AG09319 (cell line): ENCODE results near the gene MON2.
A peak's percentile ranks its signal among the peaks of the same experiment; 100 is the strongest.

Experiments
- DNase-seq: peaks from one replicate; pipeline ENCODE4 v3.0.0-alpha.2; 2010; ENCODE audit warnings: low read depth; ENCODE audit errors: extremely low read depth
- TF ChIP-seq, protein P1 (sequence below): IDR thresholded peaks from 2 replicates; pipeline ENCODE4 v1.5.1; 2011; ENCODE audit warnings: low read depth, mild to moderate bottlenecking, inconsistent platforms, low read length, moderate library complexity

Gene MON2

GRCh38 chr12:62533755-62534107 is 67.1 kb downstream of the MON2 start:
- TF ChIP-seq, protein P1, sequence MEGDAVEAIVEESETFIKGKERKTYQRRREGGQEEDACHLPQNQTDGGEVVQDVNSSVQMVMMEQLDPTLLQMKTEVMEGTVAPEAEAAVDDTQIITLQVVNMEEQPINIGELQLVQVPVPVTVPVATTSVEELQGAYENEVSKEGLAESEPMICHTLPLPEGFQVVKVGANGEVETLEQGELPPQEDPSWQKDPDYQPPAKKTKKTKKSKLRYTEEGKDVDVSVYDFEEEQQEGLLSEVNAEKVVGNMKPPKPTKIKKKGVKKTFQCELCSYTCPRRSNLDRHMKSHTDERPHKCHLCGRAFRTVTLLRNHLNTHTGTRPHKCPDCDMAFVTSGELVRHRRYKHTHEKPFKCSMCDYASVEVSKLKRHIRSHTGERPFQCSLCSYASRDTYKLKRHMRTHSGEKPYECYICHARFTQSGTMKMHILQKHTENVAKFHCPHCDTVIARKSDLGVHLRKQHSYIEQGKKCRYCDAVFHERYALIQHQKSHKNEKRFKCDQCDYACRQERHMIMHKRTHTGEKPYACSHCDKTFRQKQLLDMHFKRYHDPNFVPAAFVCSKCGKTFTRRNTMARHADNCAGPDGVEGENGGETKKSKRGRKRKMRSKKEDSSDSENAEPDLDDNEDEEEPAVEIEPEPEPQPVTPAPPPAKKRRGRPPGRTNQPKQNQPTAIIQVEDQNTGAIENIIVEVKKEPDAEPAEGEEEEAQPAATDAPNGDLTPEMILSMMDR: no peak
- no peak for DNase-seq

DNA sequence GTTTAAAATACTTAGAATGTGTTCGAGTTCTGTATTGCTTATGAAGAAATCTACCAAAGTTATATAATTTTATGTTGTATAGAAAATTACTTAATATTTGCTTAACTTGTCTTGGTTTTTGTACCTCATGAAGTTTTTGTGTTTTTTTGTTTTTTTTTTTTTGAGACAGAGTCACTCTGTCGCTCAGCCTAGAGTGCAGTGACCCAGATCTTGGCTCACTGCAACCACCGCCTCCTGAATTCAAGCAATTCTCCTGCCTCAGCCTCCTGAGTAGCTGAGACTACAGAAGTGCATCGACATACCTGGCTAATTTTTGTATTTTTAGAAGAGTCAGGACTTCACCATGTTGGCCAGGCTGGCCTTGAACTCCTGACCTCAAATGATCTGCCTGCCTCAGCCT is 69.9 kb downstream of the MON2 start:
- TF ChIP-seq, protein P1: no peak
- DNase-seq: no peak

DNA sequence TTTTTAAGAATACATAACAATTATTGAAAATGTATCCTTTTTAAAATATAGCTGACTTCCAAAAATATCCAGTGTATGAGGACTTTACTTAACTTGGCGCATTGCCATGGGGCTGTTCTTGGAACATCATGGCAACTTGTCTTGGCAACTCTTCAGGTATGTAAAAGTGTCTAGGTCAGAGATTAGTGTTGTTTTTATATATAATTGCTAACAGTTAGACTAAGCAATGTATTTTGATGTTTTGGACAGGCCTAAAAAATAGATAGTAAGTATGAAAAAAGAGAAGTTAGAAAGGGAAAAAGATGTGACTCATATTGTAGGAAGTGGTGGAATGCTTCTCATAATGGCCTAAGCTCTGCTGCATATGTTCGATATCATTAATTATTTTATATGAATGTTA is 70.9 kb downstream of the MON2 start:
- TF ChIP-seq, protein P1: no peak
- peak; percentile 59 for DNase-seq

DNA sequence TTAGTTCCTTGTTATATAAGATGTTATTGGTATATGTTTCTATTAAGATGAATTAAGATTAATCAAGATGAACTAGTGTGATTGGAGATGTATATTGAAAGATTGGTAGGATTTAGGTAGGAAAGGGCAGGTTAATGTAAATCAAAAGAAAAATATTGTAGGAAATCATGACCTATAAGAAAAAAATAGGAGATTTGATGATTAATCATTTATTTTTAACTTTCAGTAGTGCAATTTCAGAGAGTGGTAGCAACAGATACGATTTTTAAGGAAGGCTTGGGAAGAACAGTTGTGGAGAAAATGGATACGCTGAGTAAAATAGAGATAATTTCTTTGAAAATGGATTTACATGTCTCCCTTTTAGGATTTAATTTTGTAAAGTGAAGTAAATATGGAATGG is 73.7 kb downstream of the MON2 start:
- TF ChIP-seq, protein P1: no peak
- no peak for DNase-seq

DNA sequence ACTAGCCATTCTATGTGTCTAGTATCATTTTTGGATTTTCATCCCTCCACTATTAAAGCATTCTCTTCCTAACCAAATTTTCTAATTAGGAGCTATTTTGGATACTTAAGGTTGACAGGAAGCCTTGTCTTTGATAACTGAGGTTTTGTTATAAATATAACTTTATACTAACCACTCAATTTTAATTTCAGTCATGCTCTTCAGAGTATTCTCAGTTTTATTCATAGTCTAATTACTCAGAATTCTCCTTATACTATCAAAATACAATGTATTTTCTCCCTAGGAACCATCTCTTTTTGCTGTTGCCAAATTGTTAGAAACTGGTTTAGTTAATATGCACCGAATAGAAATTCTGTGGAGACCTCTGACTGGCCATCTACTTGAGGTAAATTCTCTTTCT is 76.2 kb downstream of the MON2 start:
- no peak for DNase-seq
- TF ChIP-seq, protein P1: no peak

DNA sequence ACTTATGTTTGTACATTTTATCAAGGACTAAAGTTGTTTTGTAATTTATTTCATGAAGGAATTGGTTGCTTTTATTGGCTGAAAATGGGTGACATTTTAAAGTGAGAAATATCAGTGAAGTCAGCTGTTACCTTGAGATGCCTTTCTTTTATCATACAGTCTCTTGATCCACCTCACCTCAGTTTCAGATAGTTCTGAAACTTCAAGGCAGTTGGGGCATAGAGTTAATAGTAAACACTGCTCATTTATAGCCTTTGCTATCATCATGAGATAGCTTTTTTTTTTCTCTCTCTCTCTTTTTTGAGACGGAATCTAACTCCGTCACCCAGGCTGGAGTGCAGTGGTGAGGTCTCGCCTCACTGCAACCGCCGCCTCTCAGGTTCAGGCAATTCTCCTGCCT is 76.7 kb downstream of the MON2 start:
- TF ChIP-seq, protein P1: no peak
- no peak for DNase-seq

DNA sequence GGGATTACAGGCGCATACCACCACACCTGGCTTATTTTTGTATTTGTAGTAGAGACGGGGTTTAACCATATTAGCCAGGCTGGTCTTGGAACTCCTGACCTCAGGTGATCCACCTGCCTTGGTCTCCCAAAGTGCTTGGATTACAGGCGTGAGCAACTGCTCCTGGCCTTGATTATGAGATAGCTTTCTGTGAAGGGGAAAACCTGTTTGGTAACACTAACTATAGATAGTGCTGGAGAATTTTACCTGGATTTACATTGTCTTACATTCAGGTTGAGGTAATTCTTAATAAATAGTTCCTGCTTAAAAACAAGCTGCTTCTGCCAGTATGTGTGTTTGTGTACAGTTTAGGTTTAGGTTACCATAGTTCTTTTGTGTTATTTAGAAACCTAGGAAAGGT is 77.1 kb downstream of the MON2 start:
- TF ChIP-seq, protein P1: no peak
- no peak for DNase-seq
